Fibroblast of mammary gland (primary cell): ENCODE data around the gene FIGLA.

Experiments
- DNase-seq: peaks from one replicate; pipeline ENCODE4 v3.0.0-alpha.2; 2010; ENCODE audit warnings: low read depth
- H3K4me3 ChIP-seq: 2 replicates; pipeline ENCODE4 v1.5.1; 2011; ENCODE audit warnings: low read depth, mild to moderate bottlenecking, low read length, moderate library complexity; ENCODE audit not compliant: control insufficient read depth
- TF ChIP-seq, protein P1 (sequence below): conservative IDR thresholded peaks from 2 replicates; pipeline ENCODE4 v1.5.1; 2011; ENCODE audit warnings: low read depth, low read length, inconsistent platforms; ENCODE audit not compliant: control insufficient read depth, insufficient read depth

The FIGLA gene

DNA sequence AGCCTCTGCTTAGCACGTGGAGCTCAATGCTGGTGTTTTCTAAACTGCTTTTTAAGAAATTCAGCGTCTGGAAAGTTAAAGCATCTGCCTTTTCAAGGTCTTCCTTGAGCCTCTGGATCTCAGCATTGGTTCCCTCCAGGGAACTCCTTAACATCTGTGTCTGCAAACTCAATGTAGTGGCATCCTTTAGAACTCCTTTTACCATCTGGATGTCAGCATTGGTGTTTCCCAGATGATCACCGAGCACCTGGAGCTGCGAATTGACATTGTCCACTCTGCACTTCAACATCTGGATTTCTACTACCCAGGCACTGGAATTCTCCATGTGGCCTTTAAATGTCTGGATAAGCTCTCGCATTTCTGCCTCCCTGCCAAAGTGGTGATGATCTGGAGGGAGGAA lies 26.3 kb upstream of the FIGLA start:
- no peak for DNase-seq
- no peak overlapping the region for H3K4me3 ChIP-seq
- TF ChIP-seq, protein P1, sequence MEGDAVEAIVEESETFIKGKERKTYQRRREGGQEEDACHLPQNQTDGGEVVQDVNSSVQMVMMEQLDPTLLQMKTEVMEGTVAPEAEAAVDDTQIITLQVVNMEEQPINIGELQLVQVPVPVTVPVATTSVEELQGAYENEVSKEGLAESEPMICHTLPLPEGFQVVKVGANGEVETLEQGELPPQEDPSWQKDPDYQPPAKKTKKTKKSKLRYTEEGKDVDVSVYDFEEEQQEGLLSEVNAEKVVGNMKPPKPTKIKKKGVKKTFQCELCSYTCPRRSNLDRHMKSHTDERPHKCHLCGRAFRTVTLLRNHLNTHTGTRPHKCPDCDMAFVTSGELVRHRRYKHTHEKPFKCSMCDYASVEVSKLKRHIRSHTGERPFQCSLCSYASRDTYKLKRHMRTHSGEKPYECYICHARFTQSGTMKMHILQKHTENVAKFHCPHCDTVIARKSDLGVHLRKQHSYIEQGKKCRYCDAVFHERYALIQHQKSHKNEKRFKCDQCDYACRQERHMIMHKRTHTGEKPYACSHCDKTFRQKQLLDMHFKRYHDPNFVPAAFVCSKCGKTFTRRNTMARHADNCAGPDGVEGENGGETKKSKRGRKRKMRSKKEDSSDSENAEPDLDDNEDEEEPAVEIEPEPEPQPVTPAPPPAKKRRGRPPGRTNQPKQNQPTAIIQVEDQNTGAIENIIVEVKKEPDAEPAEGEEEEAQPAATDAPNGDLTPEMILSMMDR = no peak

DNA sequence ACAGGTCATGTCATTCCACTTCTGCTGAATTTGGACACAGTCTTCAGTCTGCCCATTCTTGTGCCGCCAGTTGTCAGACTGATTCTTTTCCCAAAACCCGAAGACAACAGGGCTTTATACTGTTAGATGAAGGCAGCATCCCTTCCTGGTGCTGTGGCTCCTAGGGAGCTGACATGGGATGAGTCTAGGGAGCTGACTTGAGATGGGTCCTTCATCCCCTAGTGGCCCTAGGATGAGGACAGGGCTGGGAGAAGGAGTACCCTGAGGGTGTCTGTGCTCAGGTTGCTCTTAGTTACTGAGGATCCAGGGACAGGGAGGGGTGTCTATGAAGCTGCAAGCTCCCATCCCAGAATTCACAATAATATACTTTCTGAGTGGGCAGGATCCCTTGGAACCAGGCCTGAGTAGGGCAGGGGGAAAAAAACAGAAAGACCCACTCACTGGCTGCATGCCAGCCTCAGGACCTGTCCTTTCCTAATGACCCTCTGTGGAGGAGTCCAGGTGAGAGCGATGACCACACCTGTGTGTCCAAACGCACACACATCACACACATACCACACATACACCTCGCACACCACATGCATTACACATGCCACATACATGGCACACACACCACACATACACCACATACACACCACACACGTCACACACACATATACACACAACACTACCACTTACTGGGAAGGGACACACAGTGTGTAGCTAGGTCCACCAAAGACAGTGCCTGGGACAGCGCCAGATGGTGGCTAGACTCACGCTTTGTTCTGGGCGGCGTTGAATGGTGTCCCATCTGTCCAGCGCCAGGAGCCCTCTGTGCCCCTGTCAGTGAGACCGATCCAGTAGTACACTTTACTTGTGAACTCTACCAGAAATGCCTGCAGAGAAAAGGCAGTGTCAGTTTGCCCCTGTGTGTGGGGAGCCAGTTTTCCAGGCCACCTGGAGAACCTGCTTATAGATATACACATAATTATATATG lies 18.8 kb upstream of the FIGLA start:
- TF ChIP-seq, protein P1 = no peak
- no peak overlapping the region for H3K4me3 ChIP-seq
- no peak for DNase-seq

DNA sequence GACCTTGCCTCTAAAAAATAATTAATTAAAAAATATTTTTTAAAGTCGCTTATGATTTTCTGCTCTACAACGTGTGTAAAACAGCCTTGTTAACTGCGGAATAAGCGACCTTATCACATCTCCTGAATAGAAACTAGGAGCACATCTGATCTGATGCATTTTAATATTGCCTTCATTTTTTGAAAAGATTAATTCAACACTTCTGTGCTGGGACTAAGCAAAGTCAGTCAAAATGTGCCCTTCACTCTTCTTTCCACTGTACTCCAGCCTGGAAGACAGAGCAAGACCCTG lies 17.3 kb upstream of the FIGLA start:
- H3K4me3 ChIP-seq = no peak overlapping the region
- DNase-seq = no peak
- TF ChIP-seq, protein P1 = no peak

DNA sequence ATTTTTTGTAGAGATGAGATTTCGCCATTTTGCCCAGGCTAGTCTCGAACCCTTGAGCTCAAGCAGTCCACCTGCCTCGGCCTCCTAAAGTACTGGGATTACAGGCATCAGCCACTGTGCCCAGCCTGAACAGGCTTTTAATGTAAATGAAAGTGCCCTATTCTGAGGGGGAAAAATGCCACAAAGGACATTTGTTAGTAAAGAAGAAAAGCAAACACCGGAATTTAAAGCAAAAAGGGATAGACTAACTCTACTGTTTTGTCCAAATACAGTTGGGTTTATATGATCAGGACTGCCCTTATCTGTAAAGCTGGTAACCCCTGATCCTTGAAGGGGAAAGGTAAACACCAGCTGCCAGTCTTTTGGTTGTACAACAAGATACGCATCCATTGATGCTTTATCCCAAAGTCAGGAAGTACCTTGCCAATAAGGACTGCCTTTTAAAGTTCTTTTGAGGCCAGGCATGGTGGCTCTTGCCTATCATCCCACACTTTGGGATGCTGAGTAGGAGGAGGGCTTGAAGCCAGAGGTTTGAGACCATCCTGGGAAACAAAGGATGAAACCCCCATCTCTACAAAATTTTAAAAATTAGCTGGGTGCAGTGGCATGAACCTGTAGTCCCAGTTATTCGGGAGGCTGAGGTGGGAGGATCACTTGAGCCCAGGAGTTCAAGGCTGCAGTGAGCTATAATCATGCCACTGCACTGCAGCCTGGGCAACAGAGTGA lies 16.8 kb upstream of the FIGLA start:
- DNase-seq = no peak
- no peak overlapping the region for H3K4me3 ChIP-seq
- TF ChIP-seq, protein P1 = no peak

DNA sequence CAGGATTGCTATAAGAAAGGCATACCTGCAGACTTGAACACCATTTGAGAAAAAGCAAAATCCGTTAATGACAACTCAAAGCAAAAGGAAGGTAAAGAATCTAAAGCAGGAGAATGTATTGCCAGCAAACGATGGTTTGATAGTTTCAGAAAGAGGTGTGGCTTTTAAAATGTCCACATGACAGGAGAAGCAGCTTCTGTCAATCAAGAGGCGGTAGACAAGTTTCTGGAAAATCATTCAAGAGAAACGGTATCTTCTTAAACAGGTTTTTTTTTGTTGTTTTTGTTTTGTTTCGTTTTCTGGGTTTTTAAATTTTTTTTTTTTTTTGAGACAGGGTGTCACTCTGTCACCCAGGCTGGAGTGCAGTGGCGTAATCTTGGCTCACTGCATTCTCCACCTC lies 16.2 kb upstream of the FIGLA start:
- TF ChIP-seq, protein P1 = no peak
- H3K4me3 ChIP-seq = no peak overlapping the region
- no peak for DNase-seq

DNA sequence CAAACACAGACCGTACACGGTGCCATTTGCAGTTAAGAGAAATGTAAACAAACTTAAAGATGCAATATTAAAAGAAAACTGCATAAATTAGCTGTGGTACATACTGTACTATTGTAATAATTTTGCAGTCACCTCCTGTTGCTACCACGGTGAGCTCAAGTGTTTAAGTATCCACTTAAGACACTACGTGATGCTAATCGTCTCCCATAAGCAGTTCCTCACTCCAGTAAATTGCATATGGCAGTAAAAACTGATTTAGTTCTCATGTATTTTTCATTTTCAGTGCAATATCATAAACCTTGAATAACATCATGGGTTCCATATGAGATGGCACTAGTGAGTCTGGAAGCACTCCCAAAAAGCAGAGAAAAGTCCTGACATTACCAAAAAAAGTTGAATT lies 15.6 kb upstream of the FIGLA start:
- no peak for DNase-seq
- TF ChIP-seq, protein P1 = no peak
- no peak overlapping the region for H3K4me3 ChIP-seq
